HK-2 (cell line): ENCODE measurements around the gene PLP1.

Experiments used
- DNase-seq: peaks from one replicate; pipeline ENCODE4 v3.0.0-alpha.2; 2018; ENCODE audit not compliant: unreplicated experiment

PLP1 gene

GRCh38 chrX:103830848-103831247, 54.2 kb downstream of the PLP1 start:
- DNase-seq, result no peak

GRCh38 chrX:103831342-103831802, 54.7 kb downstream of the PLP1 start:
- no peak for DNase-seq

GRCh38 chrX:103831803-103832544, 55.3 kb downstream of the PLP1 start, which contains the start of gene RAB9B:
RAB9B (minus strand) TSS chrX:103832257; CDS start chrX:103825784, 6,473 bp downstream.
- peak; percentile 66 for DNase-seq

- no peak for DNase-seq
Measured at GRCh38 chrX:103839404-103839803, 62.8 kb downstream of the PLP1 start.
